Measurements from ENCODE around the gene PKMYT1. TPM values are rescaled to one million over a fixed set of nuclear protein-coding genes. Genes with fewer than 3 reads are reported as not detected.

Gene PKMYT1
- polyA plus RNA-seq, 1 experiment, result 1.2 TPM

DNA sequence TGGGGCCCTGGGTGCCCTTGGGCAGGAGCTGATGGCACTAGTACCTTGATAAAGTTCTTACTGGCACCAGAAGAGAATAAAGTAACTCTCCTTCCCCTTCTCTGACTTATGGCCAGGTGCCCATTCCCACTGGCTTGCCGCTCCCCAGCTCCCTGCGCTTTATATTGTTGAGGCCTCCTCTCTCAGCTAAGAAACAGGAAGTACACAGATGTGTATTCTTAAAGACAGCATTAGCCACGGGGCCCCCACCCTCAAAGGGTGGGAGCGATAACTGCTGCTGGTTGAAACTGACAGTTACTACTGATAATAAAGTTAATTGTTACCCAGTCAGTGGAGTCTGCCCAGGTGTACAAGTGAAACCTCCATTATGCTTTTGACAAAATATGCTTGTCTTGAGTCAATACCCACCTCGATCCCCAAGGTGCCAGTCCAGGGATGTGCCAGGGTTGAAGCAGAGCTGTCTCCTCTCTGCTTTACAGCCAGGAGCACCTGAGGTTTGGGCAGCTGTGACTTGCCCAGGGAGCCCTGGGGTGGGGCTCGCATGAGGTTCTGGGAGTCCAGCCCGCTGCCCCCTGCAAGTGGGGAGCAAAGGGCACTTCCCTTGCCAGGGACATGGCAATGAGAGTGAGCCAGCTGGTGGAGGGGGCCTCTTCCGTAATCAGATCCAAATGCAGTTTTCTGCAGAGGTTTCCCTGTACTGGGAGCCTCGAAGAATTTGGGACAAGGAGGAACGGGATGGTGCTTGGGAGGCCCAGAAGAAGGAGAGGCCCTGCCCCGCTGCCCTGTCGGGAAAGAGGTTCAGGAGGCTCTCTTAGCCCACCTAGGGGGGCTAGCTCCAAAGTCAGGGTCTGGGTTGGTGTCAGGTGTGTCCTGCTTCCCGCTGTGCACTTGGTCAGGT is 27.1 kb upstream of the PKMYT1 start:
- no peak overlapping the region for H3K4me3 ChIP-seq (ENCODE audit: low read depth, low read length)
- no peak overlapping the region for H3K27ac ChIP-seq (ENCODE audit: low read depth, low read length)
- CTCF ChIA-PET, result no interaction called here
- H3K9me3 ChIP-seq (ENCODE audit: control insufficient read depth, insufficient read depth, low read length), result no peaks in the 10 kb centered on the region; the same call in 1 of the 2 replicates
- POLR2A ChIA-PET, result no interaction called here
- no peak for DNase-seq (ENCODE audit: low read depth, low spot score)
- TF ChIP-seq, protein P1, sequence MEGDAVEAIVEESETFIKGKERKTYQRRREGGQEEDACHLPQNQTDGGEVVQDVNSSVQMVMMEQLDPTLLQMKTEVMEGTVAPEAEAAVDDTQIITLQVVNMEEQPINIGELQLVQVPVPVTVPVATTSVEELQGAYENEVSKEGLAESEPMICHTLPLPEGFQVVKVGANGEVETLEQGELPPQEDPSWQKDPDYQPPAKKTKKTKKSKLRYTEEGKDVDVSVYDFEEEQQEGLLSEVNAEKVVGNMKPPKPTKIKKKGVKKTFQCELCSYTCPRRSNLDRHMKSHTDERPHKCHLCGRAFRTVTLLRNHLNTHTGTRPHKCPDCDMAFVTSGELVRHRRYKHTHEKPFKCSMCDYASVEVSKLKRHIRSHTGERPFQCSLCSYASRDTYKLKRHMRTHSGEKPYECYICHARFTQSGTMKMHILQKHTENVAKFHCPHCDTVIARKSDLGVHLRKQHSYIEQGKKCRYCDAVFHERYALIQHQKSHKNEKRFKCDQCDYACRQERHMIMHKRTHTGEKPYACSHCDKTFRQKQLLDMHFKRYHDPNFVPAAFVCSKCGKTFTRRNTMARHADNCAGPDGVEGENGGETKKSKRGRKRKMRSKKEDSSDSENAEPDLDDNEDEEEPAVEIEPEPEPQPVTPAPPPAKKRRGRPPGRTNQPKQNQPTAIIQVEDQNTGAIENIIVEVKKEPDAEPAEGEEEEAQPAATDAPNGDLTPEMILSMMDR (IDR thresholded peaks at IDR 0.05; ENCODE audit: low read depth, low read length), result no peak
- H3K27me3 ChIP-seq (ENCODE audit: control insufficient read depth, insufficient read depth, low read length), result peaks cover 47% of the 10 kb centered on the region

DNA sequence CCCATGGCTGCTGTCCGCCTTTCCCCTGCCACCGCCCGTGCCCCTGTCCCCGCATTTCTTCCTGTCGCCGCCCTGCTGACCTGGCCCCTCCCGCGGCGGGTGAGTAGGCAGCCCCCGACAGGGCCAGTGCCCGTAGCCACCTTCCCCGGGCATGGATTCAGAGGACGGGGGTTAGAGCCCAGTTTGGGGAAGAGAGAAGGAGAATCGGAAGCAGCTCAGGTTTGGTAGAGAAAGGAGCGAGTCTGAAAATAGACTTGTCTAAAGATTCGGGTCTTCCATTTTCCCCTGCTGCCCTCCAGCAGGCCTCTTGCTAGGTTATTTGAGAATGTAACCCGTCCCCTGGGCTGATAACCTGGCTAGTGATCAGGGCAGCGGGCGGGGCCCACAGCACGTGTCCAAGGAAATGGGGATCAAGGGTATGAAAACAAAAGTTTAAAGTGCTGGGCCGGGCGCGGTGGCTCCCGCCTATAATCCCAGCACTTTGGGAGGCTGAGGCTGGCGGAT is 24.6 kb upstream of the PKMYT1 start:
- CTCF ChIA-PET, result interaction anchor here (2.4 kb wide), 1 partner anchor 26 kb away, joined by 9 read pairs; no protein-coding TSS in a partner anchor
- no peak for DNase-seq (ENCODE audit: low read depth, low spot score)
- TF ChIP-seq, protein P1 (IDR thresholded peaks at IDR 0.05; ENCODE audit: low read depth, low read length), result no peak
- Histone ChIP-seq H3K4me3 (ENCODE audit: low read depth, low read length) (no peak overlapping the region), H3K27me3 (ENCODE audit: control insufficient read depth, insufficient read depth, low read length) (peaks cover 48% of the 10 kb centered on the region), H3K27ac (ENCODE audit: low read depth, low read length) (no peak overlapping the region), H3K9me3 (ENCODE audit: control insufficient read depth, insufficient read depth, low read length) (no peaks in the 10 kb centered on the region)
- POLR2A ChIA-PET, result interaction anchor here (1.6 to 1.7 kb wide), 2 partner anchors 16 to 19 kb away, joined by 5 to 8 read pairs; partner anchors contain the start of genes HCFC1R1, THOC6 and TNFRSF12A

DNA sequence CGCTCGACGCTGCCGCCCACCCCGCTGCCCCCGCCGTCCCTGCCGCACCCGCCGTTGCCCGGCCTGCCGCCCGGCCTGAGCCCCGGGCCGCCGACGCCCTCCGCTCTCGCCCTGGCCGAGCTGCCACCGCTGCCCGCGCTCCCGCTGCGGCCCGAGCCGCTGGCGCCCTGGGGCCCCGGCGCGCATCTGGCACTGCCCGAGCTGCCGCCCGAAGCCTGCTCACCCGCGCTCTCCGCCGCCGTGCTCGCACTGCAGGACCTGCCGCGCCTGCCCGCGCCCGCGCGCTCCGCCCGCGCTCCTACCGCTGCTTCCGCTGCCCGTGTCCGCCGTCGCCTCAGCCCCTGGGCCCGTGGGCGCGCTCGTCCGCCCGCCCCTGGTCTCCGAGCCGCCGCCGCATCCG is 24.1 kb upstream of the PKMYT1 start:
- no peak overlapping the region for H3K27ac ChIP-seq (ENCODE audit: low read depth, low read length)
- peaks cover 49% of the 10 kb centered on the region for H3K27me3 ChIP-seq (ENCODE audit: control insufficient read depth, insufficient read depth, low read length)
- no peak overlapping the region for H3K4me3 ChIP-seq (ENCODE audit: low read depth, low read length)
- POLR2A ChIA-PET, result interaction anchor here (1.0 to 1.7 kb wide), 4 partner anchors 16 to 24 kb away, joined by 3 to 8 read pairs (median 5); partner anchors contain the start of genes HCFC1R1, THOC6 and TNFRSF12A
- H3K9me3 ChIP-seq (ENCODE audit: control insufficient read depth, insufficient read depth, low read length), result no peaks in the 10 kb centered on the region
- CTCF ChIA-PET, result interaction anchor here (0.7 to 2.4 kb wide), 4 partner anchors 9 to 72 kb away, joined by 3 to 9 read pairs (median 4); no protein-coding TSS in a partner anchor
- no peak for DNase-seq (ENCODE audit: low read depth, low spot score)
- TF ChIP-seq, protein P1 (IDR thresholded peaks at IDR 0.05; ENCODE audit: low read depth, low read length), result no peak

DNA sequence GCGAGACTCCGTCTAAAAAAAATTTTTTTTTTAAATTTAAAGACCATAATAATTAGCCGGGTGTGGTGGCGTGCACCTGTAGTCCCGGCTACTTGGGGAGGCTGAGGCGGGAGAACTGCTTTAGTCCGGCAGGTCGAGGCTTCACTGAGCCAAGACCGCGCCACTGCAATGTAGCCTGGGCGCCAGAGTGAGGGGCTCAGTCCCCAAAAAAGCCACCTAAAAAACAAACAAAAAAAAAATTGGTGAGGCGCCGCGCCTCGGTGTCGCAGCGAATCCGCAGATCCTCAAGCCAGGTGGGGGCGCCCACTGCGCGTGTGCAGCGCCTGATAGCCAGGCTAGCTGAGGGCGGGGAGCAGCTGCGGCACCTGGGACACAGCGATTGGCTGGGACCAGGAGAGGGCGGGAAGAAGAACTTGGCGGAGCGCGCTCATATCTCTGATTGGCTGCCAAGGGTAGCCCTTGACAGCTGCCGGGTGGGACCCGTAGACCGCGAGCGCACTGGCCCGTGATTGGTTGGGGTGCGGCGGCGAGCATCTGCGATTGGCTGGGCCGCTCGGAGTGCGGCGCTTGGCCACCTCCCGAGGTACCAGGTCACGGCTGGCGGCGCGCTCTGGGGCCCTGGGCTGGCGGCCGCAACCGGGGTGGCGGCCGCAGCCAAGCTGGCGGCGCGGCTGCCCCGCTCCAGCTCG is 23.5 kb upstream of the PKMYT1 start:
- TF ChIP-seq, protein P1 (IDR thresholded peaks at IDR 0.05; ENCODE audit: low read depth, low read length), result peak; percentile 38
- no peak overlapping the region for H3K27ac ChIP-seq (ENCODE audit: low read depth, low read length)
- POLR2A ChIA-PET, result interaction anchor here (0.5 to 1.7 kb wide), 6 partner anchors 17 to 624 kb away, joined by 3 to 8 read pairs (median 5); partner anchors contain the start of genes HCFC1R1, THOC6 and TNFRSF12A
- CTCF ChIA-PET, result interaction anchor here (0.7 to 2.4 kb wide), 4 partner anchors 9 to 73 kb away, joined by 3 to 9 read pairs (median 4); no protein-coding TSS in a partner anchor
- H3K27me3 ChIP-seq (ENCODE audit: control insufficient read depth, insufficient read depth, low read length), result peaks cover 48% of the 10 kb centered on the region
- no peak overlapping the region for H3K4me3 ChIP-seq (ENCODE audit: low read depth, low read length)
- H3K9me3 ChIP-seq (ENCODE audit: control insufficient read depth, insufficient read depth, low read length), result no peaks in the 10 kb centered on the region
- DNase-seq (ENCODE audit: low read depth, low spot score), result peak; percentile 94

Measured in AG04450 (cell line).